DOHH2 (cell line): ENCODE results near the gene TTLL7.
"Not testable (repeated sequence)": the region's sequence is repeated elsewhere in the genome, so short reads cannot be mapped to it uniquely, and the experiment has no call there.

ENCODE experiments used
- H3F3A ChIP-seq: fragments of 200-600 bp; sonication (generic), shearing (Covaris generic); 2 replicates; pipeline ENCODE4 v1.6.0; 2016; ENCODE audit warnings: antibody characterized with exemption, mild to moderate bottlenecking; ENCODE audit not compliant: control insufficient read depth, insufficient read depth
- H3K27ac ChIP-seq: fragments of 200-600 bp; sonication (generic); 2 replicates; pipeline ENCODE4 v1.5.1; 2014; ENCODE audit warnings: low read depth, mild to moderate bottlenecking, low read length, moderate library complexity
- H3K27me3 ChIP-seq: fragments of 200-600 bp; sonication (generic); 2 replicates; pipeline ENCODE4 v1.6.1; 2014; ENCODE audit warnings: mild to moderate bottlenecking, low read length, mixed read lengths; ENCODE audit not compliant: control insufficient read depth
- H3K36me3 ChIP-seq: fragments of 200-600 bp; sonication (generic); 2 replicates; pipeline ENCODE4 v1.6.1; 2014; ENCODE audit warnings: mild to moderate bottlenecking, low read length, moderate library complexity, mixed read lengths; ENCODE audit not compliant: control insufficient read depth
- H3K4me1 ChIP-seq: fragments of 200-600 bp; sonication (generic); 2 replicates; pipeline ENCODE4 v1.6.1; 2014; ENCODE audit warnings: mild to moderate bottlenecking, low read length, mixed read lengths; ENCODE audit not compliant: control insufficient read depth
- H3K4me2 ChIP-seq: fragments of 200-600 bp; sonication (generic); 2 replicates; pipeline ENCODE4 v1.6.0; 2014; ENCODE audit warnings: mild to moderate bottlenecking, low read length, moderate library complexity
- H3K4me3 ChIP-seq: fragments of 200-600 bp; sonication (generic); 2 replicates; pipeline ENCODE4 v1.5.1; 2014; ENCODE audit warnings: mild to moderate bottlenecking, low read length, mixed read lengths
- H3K79me2 ChIP-seq: fragments of 200-600 bp; sonication (generic); 2 replicates; pipeline ENCODE4 v1.6.1; 2014; ENCODE audit warnings: mild to moderate bottlenecking, low read length, mixed read lengths; ENCODE audit not compliant: control insufficient read depth
- H3K9me2 ChIP-seq: fragments of 200-600 bp; sonication (generic); replicated peaks from 2 replicates; pipeline ENCODE4 v1.6.1; 2014; ENCODE audit warnings: mild to moderate bottlenecking, low read length, mixed read lengths; ENCODE audit not compliant: control insufficient read depth
- H3K9me3 ChIP-seq: fragments of 200-600 bp; sonication (generic); 2 replicates; pipeline ENCODE4 v1.6.1; 2014; ENCODE audit warnings: antibody characterized with exemption, low read length, mixed read lengths; ENCODE audit not compliant: control insufficient read depth, insufficient read depth
- H4K20me1 ChIP-seq: fragments of 200-600 bp; sonication (generic); 2 replicates; pipeline ENCODE4 v1.6.0; 2014; ENCODE audit warnings: low read depth, mild to moderate bottlenecking, antibody characterized with exemption, low read length, moderate library complexity; ENCODE audit not compliant: control insufficient read depth, insufficient read depth
- EZH2phosphoT487 ChIP-seq: fragments of 200-600 bp; sonication (generic); IDR thresholded peaks from 2 replicates; pipeline ENCODE4 v1.6.1; 2017; ENCODE audit warnings: borderline replicate concordance, mild to moderate bottlenecking, antibody characterized with exemption, low read length, moderate library complexity, mixed read lengths
- TF ChIP-seq, protein P1 (sequence below): fragments of 200-600 bp; sonication (generic); IDR thresholded peaks from one replicate; pipeline ENCODE4 v1.5.1; 2014; ENCODE audit warnings: antibody characterized with exemption, mild to moderate bottlenecking, low read depth, low read length; ENCODE audit not compliant: poor library complexity, severe bottlenecking

TTLL7 gene

DNA sequence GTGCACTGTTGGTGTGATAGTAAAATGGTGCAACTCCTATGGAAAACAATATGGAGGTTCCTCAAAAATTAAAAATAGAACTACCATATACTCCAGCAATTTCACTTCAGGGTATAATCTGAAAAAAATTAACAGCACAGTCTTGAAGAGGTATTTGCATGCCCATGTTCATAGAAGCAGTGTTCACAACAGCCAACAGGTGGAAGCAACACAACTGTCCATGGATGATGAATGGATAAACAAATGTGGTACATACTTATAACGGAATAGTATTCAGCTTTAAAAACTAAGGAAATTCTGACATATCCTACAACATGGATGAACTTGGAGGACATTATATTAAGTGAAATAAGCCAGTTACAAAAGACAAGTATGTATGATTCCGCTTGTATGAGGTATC is 8.2 kb downstream of the TTLL7 start:
- H3K36me3 ChIP-seq: no peaks in the 10 kb centered on the region
- no peak overlapping the region for H3K4me2 ChIP-seq
- peaks cover 4% of the 10 kb centered on the region; the same call in 1 of the 2 replicates for H3K9me3 ChIP-seq
- H3K79me2 ChIP-seq: no peaks in the 10 kb centered on the region
- no peaks in the 10 kb centered on the region for H3K4me1 ChIP-seq
- no peak overlapping the region for H3K27ac ChIP-seq
- no peaks in the 10 kb centered on the region for H3K9me2 ChIP-seq
- no peak overlapping the region for H3K4me3 ChIP-seq
- 0 out of 2 replicates have a peak, but pooled peaks cover 2% of the 10 kb centered on the region for H3K27me3 ChIP-seq
- H4K20me1 ChIP-seq: no peaks in the 10 kb centered on the region
- H3F3A ChIP-seq: no peaks in the 10 kb centered on the region
- TF ChIP-seq, protein P1, sequence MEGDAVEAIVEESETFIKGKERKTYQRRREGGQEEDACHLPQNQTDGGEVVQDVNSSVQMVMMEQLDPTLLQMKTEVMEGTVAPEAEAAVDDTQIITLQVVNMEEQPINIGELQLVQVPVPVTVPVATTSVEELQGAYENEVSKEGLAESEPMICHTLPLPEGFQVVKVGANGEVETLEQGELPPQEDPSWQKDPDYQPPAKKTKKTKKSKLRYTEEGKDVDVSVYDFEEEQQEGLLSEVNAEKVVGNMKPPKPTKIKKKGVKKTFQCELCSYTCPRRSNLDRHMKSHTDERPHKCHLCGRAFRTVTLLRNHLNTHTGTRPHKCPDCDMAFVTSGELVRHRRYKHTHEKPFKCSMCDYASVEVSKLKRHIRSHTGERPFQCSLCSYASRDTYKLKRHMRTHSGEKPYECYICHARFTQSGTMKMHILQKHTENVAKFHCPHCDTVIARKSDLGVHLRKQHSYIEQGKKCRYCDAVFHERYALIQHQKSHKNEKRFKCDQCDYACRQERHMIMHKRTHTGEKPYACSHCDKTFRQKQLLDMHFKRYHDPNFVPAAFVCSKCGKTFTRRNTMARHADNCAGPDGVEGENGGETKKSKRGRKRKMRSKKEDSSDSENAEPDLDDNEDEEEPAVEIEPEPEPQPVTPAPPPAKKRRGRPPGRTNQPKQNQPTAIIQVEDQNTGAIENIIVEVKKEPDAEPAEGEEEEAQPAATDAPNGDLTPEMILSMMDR: no peak

GRCh38 chr1:83985048-83985447 is 13.9 kb downstream of the TTLL7 start:
- TF ChIP-seq, protein P1: no peak
- TF ChIP-seq EZH2phosphoT487: no peak
- Histone ChIP-seq H3K27me3 (no peaks in the 10 kb centered on the region), H3K36me3 (no peaks in the 10 kb centered on the region)

GRCh38 chr1:83983918-83984317 is 15.0 kb downstream of the TTLL7 start:
- not testable (repeated sequence) for H4K20me1 ChIP-seq, H3K9me3 ChIP-seq, H3K9me2 ChIP-seq, H3K27ac ChIP-seq, H3K36me3 ChIP-seq, H3K79me2 ChIP-seq, H3K4me3 ChIP-seq, H3K27me3 ChIP-seq, H3K4me2 ChIP-seq, H3F3A ChIP-seq, H3K4me1 ChIP-seq

More at GRCh38 chr1:83985048-83985447, 13.9 kb downstream of the TTLL7 start:
- Histone ChIP-seq H4K20me1 (no peaks in the 10 kb centered on the region), H3K4me3 (no peak overlapping the region), H3K4me1 (no peaks in the 10 kb centered on the region), H3K79me2 (no peaks in the 10 kb centered on the region), H3K27ac (no peak overlapping the region), H3K9me2 (no peaks in the 10 kb centered on the region), H3K4me2 (no peak overlapping the region), H3K9me3 (peaks cover 4% of the 10 kb centered on the region; the same call in 1 of the 2 replicates), H3F3A (no peaks in the 10 kb centered on the region)

DNA sequence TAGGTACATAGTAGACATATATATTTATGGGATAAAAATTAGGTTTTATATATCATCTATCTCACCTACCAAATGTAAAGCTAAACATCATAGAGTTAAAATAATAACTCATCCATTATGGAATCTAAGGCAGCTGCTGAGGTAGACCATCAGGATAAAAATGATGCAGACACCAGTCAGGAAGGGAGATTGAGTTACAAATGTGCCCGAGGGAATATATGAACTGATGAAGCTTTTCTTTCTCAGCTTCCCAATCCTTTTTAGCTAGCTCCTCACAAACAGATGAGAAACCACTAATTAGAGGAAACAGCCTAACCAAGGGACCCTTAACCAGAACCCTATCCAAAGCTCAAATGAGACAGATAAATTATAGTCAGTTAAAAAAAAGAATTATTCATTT is 20.9 kb downstream of the TTLL7 start:
- no peaks in the 10 kb centered on the region for H3K9me2 ChIP-seq
- H4K20me1 ChIP-seq: no peaks in the 10 kb centered on the region
- no peak overlapping the region for H3K4me2 ChIP-seq
- no peak overlapping the region for H3K4me3 ChIP-seq
- no peaks in the 10 kb centered on the region for H3K79me2 ChIP-seq
- H3K36me3 ChIP-seq: no peaks in the 10 kb centered on the region
- no peaks in the 10 kb centered on the region for H3F3A ChIP-seq
- TF ChIP-seq, protein P1: no peak
- TF ChIP-seq EZH2phosphoT487: no peak
- H3K27ac ChIP-seq: no peak overlapping the region
- H3K27me3 ChIP-seq: no peaks in the 10 kb centered on the region
- H3K9me3 ChIP-seq: no peaks in the 10 kb centered on the region
- no peaks in the 10 kb centered on the region for H3K4me1 ChIP-seq
